WTC11 (cell line): ENCODE measurements around the gene CDV3. TPM values are rescaled to one million over a fixed set of nuclear protein-coding genes. Genes with fewer than 3 reads are reported as not detected.
"Not testable (repeated sequence)": the region's sequence is repeated elsewhere in the genome, so short reads cannot be mapped to it uniquely, and the experiment has no call there.

Source experiments
- ATAC-seq: fragments of 200-7000 bp; cut with Tn5 transposase; 2 replicates; pipeline ENCODE4 v1.10.0; 2021; ENCODE audit warnings: mild to moderate bottlenecking, moderate library complexity
- CTCF ChIA-PET: fragments of 300-600 bp; sonication (Branson Sonifier 250); formaldehyde crosslinking; loops from one replicate; lab custom pipeline; 2021; ENCODE audit warnings: antibody characterized with exemption; lab: Charles Lee
- POLR2A ChIA-PET: fragments of 350-600 bp; sonication (Branson Sonifier 250); formaldehyde crosslinking; loops from one replicate; lab custom pipeline; 2021; ENCODE audit warnings: antibody characterized with exemption; lab: Charles Lee
- DNase-seq: peaks from one replicate; pipeline ENCODE4 v3.0.0; 2021; ENCODE audit warnings: low spot score
- H3K27ac Mint-ChIP-seq: 2 replicates; pipeline ENCODE4 v1.8.0; 2021; ENCODE audit warnings: mixed read lengths
- H3K27me3 Mint-ChIP-seq: 2 replicates; pipeline ENCODE4 v1.8.0; 2021; ENCODE audit warnings: low read depth, mild to moderate bottlenecking, moderate library complexity, mixed read lengths
- H3K36me3 Mint-ChIP-seq: 2 replicates; pipeline ENCODE4 v1.8.0; 2021; ENCODE audit warnings: mixed read lengths
- H3K4me1 Mint-ChIP-seq: 2 replicates; pipeline ENCODE4 v1.8.0; 2022; ENCODE audit warnings: mixed read lengths
- H3K4me3 Mint-ChIP-seq: 2 replicates; pipeline ENCODE4 v1.8.0; 2021; ENCODE audit warnings: mild to moderate bottlenecking, moderate library complexity, mixed read lengths
- H3K9me3 Mint-ChIP-seq: 2 replicates; pipeline ENCODE4 v1.8.0; 2021; ENCODE audit warnings: mixed read lengths
- ARID4B ChIP-seq: sonication (generic); formaldehyde crosslinking; IDR thresholded peaks from 2 replicates; pipeline ENCODE4 v1.8.0; 2023; ENCODE audit warnings: missing genetic modification reagents, mild to moderate bottlenecking, borderline replicate concordance
- CBFB ChIP-seq: sonication (generic); formaldehyde crosslinking; IDR thresholded peaks from 2 replicates; pipeline ENCODE4 v1.8.1; 2022; ENCODE audit warnings: mild to moderate bottlenecking, low read depth, missing genetic modification reagents
- CDX4 ChIP-seq: fragments of 250-450 bp; sonication (Bioruptor Pico); IDR thresholded peaks from 2 replicates; pipeline ENCODE4 v1.9.0; 2021; ENCODE audit warnings: moderate library complexity, mild to moderate bottlenecking, inconsistent platforms, borderline replicate concordance
- CREB1 ChIP-seq: sonication (generic); formaldehyde crosslinking; IDR thresholded peaks from 2 replicates; pipeline ENCODE4 v1.8.0; 2023; ENCODE audit warnings: mild to moderate bottlenecking, missing genetic modification reagents
- ESRRA ChIP-seq: sonication (generic); formaldehyde crosslinking; IDR thresholded peaks from 2 replicates; pipeline ENCODE4 v1.8.1; 2022; ENCODE audit warnings: mild to moderate bottlenecking, missing genetic modification reagents, borderline replicate concordance
- MXD4 ChIP-seq: fragments of 250-450 bp; sonication (Bioruptor Pico); IDR thresholded peaks from 2 replicates; pipeline ENCODE4 v1.8.0; 2021; ENCODE audit warnings: mild to moderate bottlenecking, moderate library complexity, borderline replicate concordance
- NR1H2 ChIP-seq: sonication (generic); formaldehyde crosslinking; IDR thresholded peaks from 2 replicates; pipeline ENCODE4 v1.9.0; 2021; ENCODE audit warnings: mild to moderate bottlenecking, moderate library complexity, missing genetic modification reagents
- TEAD4 ChIP-seq: sonication (generic); formaldehyde crosslinking; IDR thresholded peaks from 2 replicates; pipeline ENCODE4 v1.8.0; 2022; ENCODE audit warnings: mild to moderate bottlenecking, missing genetic modification reagents
- ZBTB43 ChIP-seq: sonication (generic); formaldehyde crosslinking; IDR thresholded peaks from 2 replicates; pipeline ENCODE4 v1.8.1; 2023; ENCODE audit warnings: mild to moderate bottlenecking, missing genetic modification reagents
- ZNF219 ChIP-seq: sonication (generic); formaldehyde crosslinking; IDR thresholded peaks from 2 replicates; pipeline ENCODE4 v1.8.0; 2023; ENCODE audit warnings: missing genetic modification reagents, mild to moderate bottlenecking, borderline replicate concordance
- ZNF263 ChIP-seq: sonication (generic); formaldehyde crosslinking; IDR thresholded peaks from 2 replicates; pipeline ENCODE4 v1.8.1; 2022; ENCODE audit warnings: low read depth, mild to moderate bottlenecking, moderate library complexity, missing genetic modification reagents
- ZNF671 ChIP-seq: fragments of 250-450 bp; sonication (Bioruptor Pico); IDR thresholded peaks from 2 replicates; pipeline ENCODE4 v1.8.0; 2021; ENCODE audit warnings: mild to moderate bottlenecking
- total RNA-seq: library from RNA; stranded (reverse); gene quantifications from 3 replicates; pipeline ENCODE4 v1.2.3, GENCODE V29; 2021
- TF ChIP-seq, protein P1 (sequence below): fragments of 250-450 bp; sonication (Bioruptor Pico); IDR thresholded peaks from 2 replicates; pipeline ENCODE4 v1.9.0; 2021; ENCODE audit warnings: mild to moderate bottlenecking
- TF ChIP-seq, protein P2 (sequence below): fragments of 200-600 bp; IDR thresholded peaks from 2 replicates; pipeline ENCODE4 v1.8.0; 2022; ENCODE audit warnings: antibody characterized with exemption
- TF ChIP-seq, protein P3 (sequence below): sonication (generic); formaldehyde crosslinking; IDR thresholded peaks from 2 replicates; pipeline ENCODE4 v1.8.1; 2022; ENCODE audit warnings: low read depth, missing genetic modification reagents, borderline replicate concordance

Gene CDV3
- total RNA-seq, 1 experiment from 2014 or later, result 162 TPM

- no peak overlapping the region for H3K27ac Mint-ChIP-seq
- ATAC-seq (no peak), DNase-seq (no peak)
- H3K36me3 Mint-ChIP-seq, result peaks cover 8% of the 10 kb centered on the region
- CTCF ChIA-PET, result no interaction called here
- peaks cover 13% of the 10 kb centered on the region for H3K4me1 Mint-ChIP-seq
- POLR2A ChIA-PET, result no interaction called here
- H3K4me3 Mint-ChIP-seq, result no peak overlapping the region
- TF ChIP-seq, protein P1, sequence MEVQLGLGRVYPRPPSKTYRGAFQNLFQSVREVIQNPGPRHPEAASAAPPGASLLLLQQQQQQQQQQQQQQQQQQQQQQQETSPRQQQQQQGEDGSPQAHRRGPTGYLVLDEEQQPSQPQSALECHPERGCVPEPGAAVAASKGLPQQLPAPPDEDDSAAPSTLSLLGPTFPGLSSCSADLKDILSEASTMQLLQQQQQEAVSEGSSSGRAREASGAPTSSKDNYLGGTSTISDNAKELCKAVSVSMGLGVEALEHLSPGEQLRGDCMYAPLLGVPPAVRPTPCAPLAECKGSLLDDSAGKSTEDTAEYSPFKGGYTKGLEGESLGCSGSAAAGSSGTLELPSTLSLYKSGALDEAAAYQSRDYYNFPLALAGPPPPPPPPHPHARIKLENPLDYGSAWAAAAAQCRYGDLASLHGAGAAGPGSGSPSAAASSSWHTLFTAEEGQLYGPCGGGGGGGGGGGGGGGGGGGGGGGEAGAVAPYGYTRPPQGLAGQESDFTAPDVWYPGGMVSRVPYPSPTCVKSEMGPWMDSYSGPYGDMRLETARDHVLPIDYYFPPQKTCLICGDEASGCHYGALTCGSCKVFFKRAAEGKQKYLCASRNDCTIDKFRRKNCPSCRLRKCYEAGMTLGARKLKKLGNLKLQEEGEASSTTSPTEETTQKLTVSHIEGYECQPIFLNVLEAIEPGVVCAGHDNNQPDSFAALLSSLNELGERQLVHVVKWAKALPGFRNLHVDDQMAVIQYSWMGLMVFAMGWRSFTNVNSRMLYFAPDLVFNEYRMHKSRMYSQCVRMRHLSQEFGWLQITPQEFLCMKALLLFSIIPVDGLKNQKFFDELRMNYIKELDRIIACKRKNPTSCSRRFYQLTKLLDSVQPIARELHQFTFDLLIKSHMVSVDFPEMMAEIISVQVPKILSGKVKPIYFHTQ (CRISPR knock-in tag), result no peak
- TF ChIP-seq ZNF263 (CRISPR knock-in tag), result no peak
- no peak for TF ChIP-seq ZBTB43 (CRISPR knock-in tag)
- TF ChIP-seq TEAD4 (CRISPR knock-in tag), result no peak
- no peak for TF ChIP-seq ZNF671
- TF ChIP-seq ARID4B, result no peak
- TF ChIP-seq, all 79 proteins: peak for 0
- peaks cover 4% of the 10 kb centered on the region for H3K27me3 Mint-ChIP-seq
- H3K9me3 Mint-ChIP-seq, result peaks cover 7% of the 10 kb centered on the region
Observed at GRCh38 chr3:133549565-133549964, 23.9 kb upstream of the CDV3 start.

DNA sequence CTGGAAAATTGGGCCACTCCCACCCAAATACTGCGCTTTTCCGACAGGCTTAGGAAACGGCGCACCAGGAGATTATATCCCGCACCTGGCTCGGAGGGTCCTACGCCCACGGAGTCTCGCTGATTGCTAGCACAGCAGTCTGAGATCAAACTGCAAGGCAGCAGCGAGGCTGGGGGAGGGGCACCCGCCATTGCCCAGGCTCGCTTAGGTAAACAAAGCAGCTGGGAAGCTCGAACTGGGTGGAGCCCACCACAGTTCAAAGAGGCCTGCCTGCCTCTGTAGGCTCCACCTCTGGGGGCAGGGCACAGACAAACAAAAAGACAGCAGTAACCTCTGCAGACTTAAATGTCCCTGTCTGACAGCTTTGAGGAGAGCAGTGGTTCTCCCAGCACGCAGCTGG lies 21.9 kb upstream of the CDV3 start:
- H3K27me3 Mint-ChIP-seq, POLR2A ChIA-PET, DNase-seq, CTCF ChIA-PET, ATAC-seq, H3K27ac Mint-ChIP-seq, H3K9me3 Mint-ChIP-seq, H3K36me3 Mint-ChIP-seq, H3K4me3 Mint-ChIP-seq: not testable (repeated sequence)
- peaks cover 13% of the 10 kb centered on the region for H3K4me1 Mint-ChIP-seq

DNA sequence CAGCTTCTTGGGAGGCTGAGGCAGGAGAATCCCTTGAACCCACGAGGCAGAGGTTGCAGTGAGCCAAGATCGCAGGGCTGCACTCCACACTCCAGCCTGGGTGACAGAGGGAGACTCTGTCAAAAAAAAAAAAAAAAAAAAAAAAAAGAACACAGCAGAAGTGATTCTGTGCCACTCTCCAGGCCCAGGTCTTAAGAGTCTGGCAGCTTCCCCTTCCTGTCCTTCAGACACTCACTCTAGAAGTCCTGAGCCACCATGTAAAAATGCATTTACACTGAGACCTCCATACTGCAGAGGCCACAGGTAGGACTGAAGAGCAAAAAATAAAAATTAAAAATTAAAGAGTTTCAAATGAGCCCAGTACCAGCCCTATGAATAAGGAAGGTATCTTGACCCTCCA lies 11.8 kb upstream of the CDV3 start:
- Mint-ChIP-seq H3K9me3 (no peaks in the 10 kb centered on the region), H3K4me3 (no peak overlapping the region), H3K27ac (no peak overlapping the region), H3K27me3 (no peaks in the 10 kb centered on the region), H3K4me1 (no peaks in the 10 kb centered on the region), H3K36me3 (no peaks in the 10 kb centered on the region)
- CTCF ChIA-PET, result interaction anchor here (0.6 to 1.0 kb wide), 2 partner anchors 12 to 61 kb away, joined by 3 to 5 read pairs; partner anchors contain the start of gene CDV3
- POLR2A ChIA-PET, result interaction anchor here (1.8 kb wide), 1 partner anchor 11 kb away, joined by 5 read pairs; the partner anchor contains the start of gene CDV3
- no peak for DNase-seq
- ATAC-seq, result no peak
- TF ChIP-seq ZBTB43 (CRISPR knock-in tag) (no peak), MXD4 (CRISPR knock-in tag) (no peak), NR1H2 (CRISPR knock-in tag) (no peak), ZNF671 (no peak), CDX4 (no peak), ZNF263 (CRISPR knock-in tag) (no peak), ESRRA (CRISPR knock-in tag) (no peak), CBFB (CRISPR knock-in tag) (no peak), CREB1 (CRISPR knock-in tag) (no peak), ZNF219 (CRISPR knock-in tag) (no peak)
- TF ChIP-seq, protein P2, sequence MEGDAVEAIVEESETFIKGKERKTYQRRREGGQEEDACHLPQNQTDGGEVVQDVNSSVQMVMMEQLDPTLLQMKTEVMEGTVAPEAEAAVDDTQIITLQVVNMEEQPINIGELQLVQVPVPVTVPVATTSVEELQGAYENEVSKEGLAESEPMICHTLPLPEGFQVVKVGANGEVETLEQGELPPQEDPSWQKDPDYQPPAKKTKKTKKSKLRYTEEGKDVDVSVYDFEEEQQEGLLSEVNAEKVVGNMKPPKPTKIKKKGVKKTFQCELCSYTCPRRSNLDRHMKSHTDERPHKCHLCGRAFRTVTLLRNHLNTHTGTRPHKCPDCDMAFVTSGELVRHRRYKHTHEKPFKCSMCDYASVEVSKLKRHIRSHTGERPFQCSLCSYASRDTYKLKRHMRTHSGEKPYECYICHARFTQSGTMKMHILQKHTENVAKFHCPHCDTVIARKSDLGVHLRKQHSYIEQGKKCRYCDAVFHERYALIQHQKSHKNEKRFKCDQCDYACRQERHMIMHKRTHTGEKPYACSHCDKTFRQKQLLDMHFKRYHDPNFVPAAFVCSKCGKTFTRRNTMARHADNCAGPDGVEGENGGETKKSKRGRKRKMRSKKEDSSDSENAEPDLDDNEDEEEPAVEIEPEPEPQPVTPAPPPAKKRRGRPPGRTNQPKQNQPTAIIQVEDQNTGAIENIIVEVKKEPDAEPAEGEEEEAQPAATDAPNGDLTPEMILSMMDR, result no peak
- TF ChIP-seq, protein P3, sequence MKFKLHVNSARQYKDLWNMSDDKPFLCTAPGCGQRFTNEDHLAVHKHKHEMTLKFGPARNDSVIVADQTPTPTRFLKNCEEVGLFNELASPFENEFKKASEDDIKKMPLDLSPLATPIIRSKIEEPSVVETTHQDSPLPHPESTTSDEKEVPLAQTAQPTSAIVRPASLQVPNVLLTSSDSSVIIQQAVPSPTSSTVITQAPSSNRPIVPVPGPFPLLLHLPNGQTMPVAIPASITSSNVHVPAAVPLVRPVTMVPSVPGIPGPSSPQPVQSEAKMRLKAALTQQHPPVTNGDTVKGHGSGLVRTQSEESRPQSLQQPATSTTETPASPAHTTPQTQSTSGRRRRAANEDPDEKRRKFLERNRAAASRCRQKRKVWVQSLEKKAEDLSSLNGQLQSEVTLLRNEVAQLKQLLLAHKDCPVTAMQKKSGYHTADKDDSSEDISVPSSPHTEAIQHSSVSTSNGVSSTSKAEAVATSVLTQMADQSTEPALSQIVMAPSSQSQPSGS (CRISPR knock-in tag), result no peak
